GM21447 (cell line): ENCODE measurements around the gene GPR27.

Experiments used
- ATAC-seq: cut with Tn5 transposase; IDR thresholded peaks from one replicate; pipeline ENCODE4 v1.9.1; 2021; ENCODE audit not compliant: unreplicated experiment

Gene GPR27

GRCh38 chr3:71728632-71729342 is 24.9 kb upstream of the GPR27 start:
- no peak for ATAC-seq

GRCh38 chr3:71732637-71733036 is 21.0 kb upstream of the GPR27 start:
- no peak for ATAC-seq

GRCh38 chr3:71733319-71733718 is 20.3 kb upstream of the GPR27 start:
- ATAC-seq, result no peak

DNA sequence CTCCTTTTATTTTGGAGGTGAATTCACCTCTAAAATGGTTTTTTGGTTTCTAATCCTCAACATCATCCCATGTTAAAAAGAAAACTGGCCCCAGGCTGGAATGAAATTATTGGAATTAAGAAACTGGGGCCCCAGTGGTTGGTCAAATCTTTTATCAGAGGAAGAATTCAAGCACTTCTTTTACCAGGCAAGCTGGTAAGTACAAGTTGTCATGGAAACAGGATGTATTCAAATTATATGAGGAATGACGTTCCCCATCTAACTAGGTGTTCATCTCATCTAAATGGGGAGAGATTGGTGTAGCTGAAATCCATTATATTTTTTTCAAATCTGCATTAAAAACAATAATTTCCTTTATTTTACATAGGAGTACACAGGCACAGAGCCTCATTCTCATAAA is 18.8 kb upstream of the GPR27 start:
- ATAC-seq, result no peak

DNA sequence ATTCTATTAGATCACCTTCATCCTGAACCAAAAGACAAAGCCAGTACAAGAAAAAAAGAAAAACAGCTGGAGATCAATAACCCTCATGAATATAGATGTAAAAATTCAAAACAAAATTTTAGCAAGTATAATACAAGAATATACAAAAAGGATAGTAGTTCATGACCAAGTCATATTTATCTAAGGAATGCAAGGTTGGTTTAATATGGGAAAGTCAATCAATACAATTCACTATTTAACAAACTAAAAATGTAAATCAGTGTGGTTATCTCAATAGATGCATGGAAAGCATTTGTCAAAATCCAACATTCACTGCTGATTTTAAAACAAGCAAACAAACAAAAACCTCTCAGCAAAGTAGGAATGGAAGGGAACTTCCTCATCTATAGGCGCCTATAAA is 11.0 kb upstream of the GPR27 start:
- no peak for ATAC-seq

DNA sequence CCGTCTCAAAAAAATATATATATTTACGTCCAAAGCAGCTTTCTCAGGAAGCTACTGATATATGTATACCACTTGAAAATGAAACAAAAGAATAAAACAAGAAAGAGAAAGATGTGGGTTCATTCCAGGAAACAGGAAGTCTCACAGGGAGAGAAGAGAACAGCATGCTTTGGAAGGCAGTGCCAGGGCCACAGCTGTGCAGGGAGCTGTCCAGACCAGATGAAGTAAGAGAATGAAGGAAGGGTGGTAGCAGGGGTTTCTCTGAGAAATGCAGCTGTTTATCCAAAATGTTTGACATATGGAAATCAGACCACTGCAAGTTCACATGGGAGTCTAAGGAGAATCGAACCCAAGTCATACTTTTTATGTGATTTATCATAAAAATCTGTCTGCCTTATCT is 8.9 kb upstream of the GPR27 start:
- ATAC-seq, result no peak

DNA sequence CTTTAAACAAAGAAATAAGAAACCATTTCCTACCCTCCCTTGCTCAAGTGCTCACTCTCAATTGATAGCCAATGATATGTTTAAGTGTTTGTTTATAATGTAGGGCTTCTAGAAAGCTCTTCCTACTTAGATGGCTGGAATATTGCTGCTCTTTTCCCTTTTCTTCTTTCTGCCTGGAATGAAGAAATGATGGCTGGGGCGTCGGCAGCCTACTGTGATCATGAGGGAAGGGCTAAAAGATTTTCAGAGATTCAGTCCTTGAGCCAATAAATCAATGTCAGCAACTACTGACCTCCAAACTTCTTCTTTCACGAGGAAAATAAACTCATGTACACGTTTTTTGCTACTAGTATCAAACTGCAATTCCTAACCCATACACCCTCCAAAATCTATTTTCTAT is 2.1 kb upstream of the GPR27 start:
- no peak for ATAC-seq

- ATAC-seq, result no peak
These were observed 589 bp upstream of the GPR27 start for GRCh38 chr3:71752831-71753700.

GRCh38 chr3:71754610-71755253 is 1.1 kb downstream of the GPR27 start:
- no peak for ATAC-seq

- no peak for ATAC-seq
These were observed 4.4 kb downstream of the GPR27 start for GRCh38 chr3:71758091-71758490.

GRCh38 chr3:71759401-71759800 is 5.7 kb downstream of the GPR27 start:
- ATAC-seq, result no peak

DNA sequence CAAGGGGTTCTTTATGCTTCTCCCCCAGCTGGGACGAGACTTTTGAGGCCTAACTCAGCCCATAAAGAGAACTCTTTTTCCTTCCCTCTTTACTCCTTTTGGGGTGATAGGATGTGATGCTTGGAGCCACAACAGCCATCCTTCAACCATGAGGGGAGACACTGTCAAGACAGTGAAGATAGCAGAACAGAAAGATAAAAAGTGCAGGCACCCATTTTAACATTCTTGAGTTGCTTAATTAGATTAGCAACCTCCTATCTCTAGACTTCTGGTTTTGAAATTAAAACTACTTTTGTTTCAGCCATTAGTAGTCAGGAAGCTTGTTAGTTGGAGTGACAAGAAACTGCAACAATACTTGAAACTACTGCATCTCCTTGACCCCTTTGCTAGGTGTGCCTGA is 6.5 kb downstream of the GPR27 start:
- ATAC-seq, result no peak

- no peak for ATAC-seq
These were observed 9.8 kb downstream of the GPR27 start for GRCh38 chr3:71763426-71763825.

- ATAC-seq, result no peak
These were observed 17.5 kb downstream of the GPR27 start for GRCh38 chr3:71771126-71771525.

DNA sequence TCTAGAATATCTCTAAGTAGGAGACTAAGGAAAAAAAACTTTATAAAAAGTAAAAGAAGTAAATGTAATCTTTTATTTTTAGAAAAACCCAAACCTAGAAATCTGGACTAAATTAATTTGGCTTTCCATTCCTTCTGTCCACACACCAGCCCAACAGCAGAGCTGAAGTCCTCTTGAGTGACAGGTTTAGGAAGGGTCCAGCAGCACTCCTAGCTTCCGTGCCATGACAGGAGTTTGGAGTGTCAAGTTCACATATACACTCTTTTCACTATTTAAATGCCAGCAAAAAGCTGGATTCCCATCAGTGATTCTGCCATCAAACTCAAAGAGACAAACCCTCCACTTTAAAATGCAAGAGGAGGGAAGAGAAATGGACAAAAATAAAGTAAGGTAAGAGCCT is 18.2 kb downstream of the GPR27 start:
- ATAC-seq, result no peak

DNA sequence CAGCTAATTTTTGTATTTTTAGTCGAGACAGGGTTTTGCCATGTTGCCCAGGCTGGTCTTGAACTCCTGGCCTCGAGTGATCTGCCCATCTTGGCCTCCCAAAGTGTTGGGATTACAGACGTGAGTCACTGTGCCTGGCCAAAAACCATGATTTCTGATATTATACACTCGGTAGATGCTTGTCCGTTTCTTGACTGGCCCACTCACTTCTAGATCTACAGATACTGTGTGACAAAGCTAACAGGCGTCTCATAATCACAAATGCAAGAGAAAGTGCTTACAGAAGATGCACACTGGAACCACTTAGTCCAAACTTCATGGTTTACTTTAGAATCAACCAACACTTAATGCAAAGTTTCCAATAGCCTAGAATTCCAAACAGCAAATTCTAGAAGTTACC is 22.9 kb downstream of the GPR27 start:
- no peak for ATAC-seq

GRCh38 chr3:71778353-71778752 is 24.7 kb downstream of the GPR27 start:
- ATAC-seq, result no peak

- ATAC-seq, result no peak
These were observed 26.2 kb downstream of the GPR27 start for GRCh38 chr3:71779674-71780377.

DNA sequence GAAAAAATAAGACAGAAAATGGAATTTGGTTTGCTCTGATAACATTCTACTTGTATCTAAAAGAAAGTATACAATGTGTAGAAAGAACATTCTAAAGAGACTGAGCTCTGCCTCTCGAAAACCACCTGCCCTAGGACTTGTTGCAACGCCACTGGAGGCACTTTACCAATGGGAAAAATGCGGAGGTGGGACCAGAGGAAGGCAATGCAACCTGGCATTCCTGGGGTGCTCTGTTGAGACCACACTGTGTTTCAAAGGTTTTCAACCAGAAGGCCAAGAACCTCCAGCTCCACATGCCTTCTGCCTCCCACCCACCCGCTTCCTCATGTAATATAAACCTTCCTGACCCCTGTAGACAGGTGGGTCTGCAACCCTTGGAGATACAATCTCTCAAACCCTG is 26.8 kb downstream of the GPR27 start:
- no peak for ATAC-seq

GRCh38 chr3:71783152-71783551 is 29.5 kb downstream of the GPR27 start:
- ATAC-seq, result no peak

DNA sequence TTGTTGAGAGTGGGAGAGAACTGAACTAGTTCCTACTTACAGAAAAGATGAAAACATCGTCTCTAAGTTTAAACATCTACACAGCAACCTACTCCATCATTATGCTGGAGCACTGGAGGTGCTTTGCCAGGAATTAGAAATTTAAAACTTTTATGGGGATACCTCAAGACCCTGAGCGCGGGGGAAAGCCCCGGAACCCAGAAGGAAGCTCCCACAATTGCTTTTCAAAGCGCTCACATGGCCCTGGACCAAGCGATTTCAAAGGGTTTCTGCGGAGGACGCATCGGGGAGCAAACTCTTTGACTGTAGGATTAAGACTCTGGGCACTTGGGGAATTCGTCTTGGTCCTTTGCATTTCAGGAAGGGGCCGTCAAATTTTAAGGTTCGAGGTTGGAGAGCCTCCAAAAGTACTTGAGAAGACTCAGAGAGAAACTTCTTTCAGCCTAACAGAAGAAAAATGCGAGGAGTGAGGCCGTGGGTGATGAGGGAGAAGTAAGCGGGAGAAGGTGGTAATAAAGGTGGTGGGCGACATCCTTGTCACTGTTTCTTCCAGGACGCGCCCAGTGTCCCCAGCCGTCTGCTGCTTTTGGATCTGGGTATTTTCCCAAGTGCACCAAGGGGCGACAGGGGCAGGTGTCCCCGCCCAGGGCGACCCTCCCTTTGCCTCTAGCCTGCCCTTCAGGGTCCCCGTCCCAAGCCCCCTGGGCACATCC is 30.7 kb downstream of the GPR27 start:
- no peak for ATAC-seq
